GM12891 (cell line): ENCODE results near the gene MEGF10.

Source experiments
- POLR2A ChIP-seq: IDR thresholded peaks from 2 replicates; pipeline ENCODE4 v1.6.1; 2011; ENCODE audit warnings: low read depth, low read length, control low read depth
- POLR2AphosphoS5 ChIP-seq: IDR thresholded peaks from 2 replicates; pipeline ENCODE4 v1.6.1; 2011; ENCODE audit warnings: low read depth, low read length, control low read depth
- SPI1 ChIP-seq: IDR thresholded peaks from 2 replicates; pipeline ENCODE4 v1.6.1; 2011; ENCODE audit warnings: low read depth, low read length, control low read depth
- TAF1 ChIP-seq: IDR thresholded peaks from 2 replicates; pipeline ENCODE4 v1.6.1; 2011; ENCODE audit warnings: low read depth, low read length, control low read depth

DNA sequence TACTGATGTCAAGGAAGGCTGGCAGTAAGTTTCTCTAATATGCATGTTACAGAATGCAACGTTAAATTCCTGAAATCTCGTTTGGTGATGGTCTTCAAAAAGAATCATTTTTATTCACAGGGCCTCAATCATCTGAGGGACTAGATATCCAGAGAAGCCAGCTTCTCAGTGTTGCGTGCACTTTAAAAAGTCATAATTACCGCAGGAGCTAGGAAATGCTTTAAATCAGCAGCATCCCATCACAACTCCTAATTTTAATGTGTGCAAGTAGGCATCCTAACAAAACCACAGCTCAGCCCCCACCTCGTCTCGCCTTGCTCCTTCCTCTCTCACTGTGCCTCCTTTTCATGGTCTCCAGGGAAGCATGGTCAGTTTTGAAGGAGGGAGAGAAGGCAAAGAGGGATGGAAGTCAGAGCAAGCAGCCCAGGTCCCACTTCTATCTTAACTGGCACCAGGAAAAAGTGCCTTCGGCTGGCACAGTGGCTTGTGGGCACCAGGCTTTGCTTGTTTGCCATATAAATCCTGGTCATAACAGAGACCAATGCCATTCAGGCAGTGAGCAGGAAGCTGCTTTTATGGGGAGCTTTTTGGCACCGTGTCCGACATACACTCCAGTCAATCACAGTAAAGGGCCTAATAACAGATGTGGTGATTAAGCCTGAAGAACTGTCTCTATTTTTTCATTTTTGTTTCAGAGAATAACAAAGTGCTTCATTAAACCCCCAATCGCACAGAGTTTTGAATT lies 21.4 kb downstream of the MEGF10 start:
- TF ChIP-seq POLR2A (no peak), SPI1 (no peak), TAF1 (no peak), POLR2AphosphoS5 (no peak)
